GM12878 (cell line): ENCODE measurements around the gene CEACAM4. TPM values are rescaled to one million over a fixed set of nuclear protein-coding genes. Genes with fewer than 3 reads are reported as not detected.

Source experiments
- ATAC-seq: fragments of 200-7000 bp; cut with Tn5 transposase; 3 replicates; pipeline ENCODE4 v1.9.1; 2020; ENCODE audit warnings: mild to moderate bottlenecking, moderate library complexity
- BruUV-seq: library from RNA; stranded (reverse); fragments of 400-500 nt; replicated peaks from 2 replicates; lab custom pipeline; 2021; lab: Mats Ljungman, UMichigan
- CTCF ChIA-PET: fragments of 300-600 bp; sonication (Branson Sonifier 250); formaldehyde crosslinking; extraction: SDS; loops from one replicate; lab custom pipeline; 2021; ENCODE audit warnings: inconsistent platforms; lab: Yijun Ruan, JAX
- POLR2A ChIA-PET: fragments of 350-600 bp; formaldehyde crosslinking; extraction: SDS; loops from one replicate; lab custom pipeline; 2021; ENCODE audit warnings: inconsistent platforms; lab: Charles Lee
- RAD21 ChIA-PET: fragments of 300-600 bp; sonication (Branson Sonifier 250); formaldehyde crosslinking; loops from one replicate; lab custom pipeline; 2023; ENCODE audit warnings: antibody characterized with exemption; ENCODE audit not compliant: unreplicated experiment; lab: Charles Lee
- SMC1A ChIA-PET: fragments of 300-600 bp; sonication (Branson Sonifier 250); formaldehyde crosslinking; loops from one replicate; lab custom pipeline; 2023; ENCODE audit not compliant: unreplicated experiment, uncharacterized antibody; lab: Charles Lee
- DNase-seq: peaks from one replicate; pipeline ENCODE4 v3.0.0-alpha.2; 2011; ENCODE audit warnings: low read depth, low spot score
- FAIRE-seq: peaks from 3 replicates; lab custom pipeline; 2011; peaks lifted over from hg19 to GRCh38; lab: Jason Lieb, UNC
- H2AFZ ChIP-seq: 2 replicates; pipeline ENCODE4 v1.6.0; 2011; ENCODE audit warnings: low read depth, low read length, control low read depth; ENCODE audit not compliant: control insufficient read depth
- H3K27ac ChIP-seq: 2 replicates; pipeline ENCODE4 v1.5.1; 2011; ENCODE audit warnings: control low read depth; ENCODE audit not compliant: control insufficient read depth, insufficient read depth
- H3K27me3 ChIP-seq, 2 experiments: replicated peaks in 1 of 2; 2 replicates each; pipeline versions ENCODE4 v1.6.0 to v1.6.1; 2011; ENCODE audit warnings: low read length in 1 of 2; ENCODE audit not compliant: control insufficient read depth in 2 of 2, insufficient read depth in 2 of 2
- H3K36me3 ChIP-seq, 2 experiments: 2 replicates each; pipeline ENCODE4 v1.5.1; 2011; ENCODE audit warnings: low read length in 1 of 2; ENCODE audit not compliant: control insufficient read depth in 2 of 2, insufficient read depth in 2 of 2
- H3K4me1 ChIP-seq: 2 replicates; pipeline ENCODE4 v1.6.1; 2011; ENCODE audit warnings: mild to moderate bottlenecking, low read length, moderate library complexity, mixed read lengths; ENCODE audit not compliant: control insufficient read depth, insufficient read depth
- H3K4me2 ChIP-seq: 2 replicates; pipeline ENCODE4 v1.6.0; 2011; ENCODE audit warnings: control low read depth; ENCODE audit not compliant: control insufficient read depth, insufficient read depth
- H3K4me3 ChIP-seq: fragments of 200-600 bp; sonication (generic); 2 replicates; pipeline ENCODE4 v1.5.1; 2016
- H3K79me2 ChIP-seq: 2 replicates; pipeline ENCODE4 v1.6.0; 2011; ENCODE audit warnings: low read length; ENCODE audit not compliant: control insufficient read depth, insufficient read depth
- H3K9ac ChIP-seq: 2 replicates; pipeline ENCODE4 v1.8.0; 2011; ENCODE audit warnings: low read length, control low read depth, mixed read lengths; ENCODE audit not compliant: control insufficient read depth, insufficient read depth
- H3K9me3 ChIP-seq: replicated peaks from 3 replicates; pipeline ENCODE4 v1.5.1; 2011; ENCODE audit warnings: mild to moderate bottlenecking, low read length; ENCODE audit not compliant: control insufficient read depth, insufficient read depth
- H4K20me1 ChIP-seq: 2 replicates; pipeline ENCODE4 v1.6.0; 2011; ENCODE audit not compliant: control insufficient read depth, insufficient read depth
- BACH1 ChIP-seq: fragments of 450-650 bp; IDR thresholded peaks from 2 replicates; pipeline ENCODE4 v1.6.1; 2017; ENCODE audit warnings: mild to moderate bottlenecking, borderline replicate concordance
- BRCA1 ChIP-seq: IDR thresholded peaks from 2 replicates; pipeline ENCODE4 v1.6.1; 2011; ENCODE audit warnings: low read depth, low read length, improper control_type of control experiment
- FOXK2 ChIP-seq: fragments of 450-650 bp; IDR thresholded peaks from 2 replicates; pipeline ENCODE4 v1.6.1; 2017; ENCODE audit warnings: mild to moderate bottlenecking, moderate library complexity
- HCFC1 ChIP-seq: fragments of 150-350 bp; IDR thresholded peaks from 2 replicates; pipeline ENCODE4 v1.6.1; 2014; ENCODE audit warnings: low read length
- HDAC2 ChIP-seq: fragments of 200-600 bp; sonication (generic); IDR thresholded peaks from 2 replicates; pipeline ENCODE4 v1.6.1; 2017
- IKZF2 ChIP-seq, 2 experiments: fragments of 450-650 bp; IDR thresholded peaks; 2 replicates each; pipeline ENCODE4 v1.6.1; 2017; ENCODE audit warnings: mild to moderate bottlenecking in 2 of 2, moderate library complexity in 2 of 2
- NFYA ChIP-seq: IDR thresholded peaks from 2 replicates; pipeline ENCODE4 v1.6.1; 2011; ENCODE audit warnings: low read depth, mild to moderate bottlenecking, low read length, improper control_type of control experiment, borderline replicate concordance
- POLR2AphosphoS2 ChIP-seq: IDR thresholded peaks from 2 replicates; pipeline ENCODE4 v1.6.1; 2011; ENCODE audit warnings: low read depth, mild to moderate bottlenecking, low read length, improper control_type of control experiment, moderate library complexity
- POLR2AphosphoS5 ChIP-seq: IDR thresholded peaks from 2 replicates; pipeline ENCODE4 v1.6.1; 2011; ENCODE audit warnings: mild to moderate bottlenecking, low read length, inconsistent platforms
- RCOR1 ChIP-seq: conservative IDR thresholded peaks from 2 replicates; pipeline ENCODE4 v1.6.1; 2012; ENCODE audit warnings: low read depth, low read length, improper control_type of control experiment
- SMAD1 ChIP-seq: fragments of 450-650 bp; IDR thresholded peaks from 2 replicates; pipeline ENCODE4 v1.6.1; 2018; ENCODE audit warnings: mild to moderate bottlenecking, low read depth; ENCODE audit not compliant: partially characterized antibody
- SMC3 ChIP-seq: IDR thresholded peaks from 2 replicates; pipeline ENCODE4 v1.6.1; 2011; ENCODE audit warnings: low read length, improper control_type of control experiment, borderline replicate concordance
- STAT3 ChIP-seq: IDR thresholded peaks from 2 replicates; pipeline ENCODE4 v1.6.1; 2011; ENCODE audit warnings: low read depth, low read length, improper control_type of control experiment
- TBL1XR1 ChIP-seq: IDR thresholded peaks from 2 replicates; pipeline ENCODE4 v1.6.1; 2012; ENCODE audit warnings: low read depth, low read length, improper control_type of control experiment
- ZNF384 ChIP-seq: IDR thresholded peaks from 2 replicates; pipeline ENCODE4 v1.6.1; 2012; ENCODE audit warnings: low read depth, mild to moderate bottlenecking, low read length, improper control_type of control experiment, borderline replicate concordance
- ZSCAN29 ChIP-seq: fragments of 450-650 bp; IDR thresholded peaks from 2 replicates; pipeline ENCODE4 v1.6.1; 2017; ENCODE audit warnings: mild to moderate bottlenecking, moderate library complexity
- WGBS: methylation state at CpG from one replicate; pipeline ENCODE4 v1.1.6; 2016; ENCODE audit warnings: low lambda C conversion rate; ENCODE audit not compliant: insufficient replicate concordance, insufficient coverage; ENCODE audit errors: missing lambda C conversion rate; 5-methylcytosine and 5-hydroxymethylcytosine counted together
- in situ Hi-C: fragments of 300-500 bp; cut with MboI; formaldehyde crosslinking; loops from 9 replicates; pipeline ENCODE4 v1.14.3; 2018; ENCODE audit warnings: mixed read lengths
- intact Hi-C: fragments of 100-400 bp; cut with micrococcal nuclease; formaldehyde crosslinking; loops from one replicate; pipeline ENCODE4 v1.14.2; 2022; ENCODE audit not compliant: unreplicated experiment
- polyA plus RNA-seq, 11 experiments: library from polyadenylated mRNA; depleted of rRNA in 4 of 11; unstranded in 6 of 11; stranded (reverse) in 5 of 11; fragments of >200 nt; fragmentation: Nextera tagmentation in 4 of 11; fragmentation: Illumina TruSeq in 1 of 11; extraction: Ambion mirVana in 4 of 11; extraction: Trizol in 1 of 11; gene quantifications; 1 replicate in 1 of 11; 2 replicates in 10 of 11; pipeline versions ENCODE4 v1.2.1 to v1.2.3, GENCODE V29; 2011 to 2016; ENCODE audit warnings: inconsistent platforms in 2 of 11, missing spikeins in 2 of 11, low read depth in 1 of 11
- total RNA-seq, 4 experiments: library from RNA; depleted of rRNA in 3 of 4; stranded (reverse); fragments of >200 nt in 3 of 4; fragmentation: Illumina TruSeq in 1 of 4; extraction: Trizol in 1 of 4; gene quantifications; 2 replicates each; pipeline versions ENCODE4 v1.2.1 to v1.2.3, GENCODE V29; 2013 to 2021
- TF ChIP-seq, protein P1 (sequence below): IDR thresholded peaks from 2 replicates; pipeline ENCODE4 v1.6.1; 2012; ENCODE audit warnings: mild to moderate bottlenecking, low read depth, low read length
- TF ChIP-seq, protein P2 (sequence below): IDR thresholded peaks from 2 replicates; pipeline ENCODE4 v1.6.1; 2011; ENCODE audit warnings: low read depth, mild to moderate bottlenecking, low read length, moderate library complexity, borderline replicate concordance; ENCODE audit errors: extremely low read depth
- TF ChIP-seq, protein P3 (sequence below): IDR thresholded peaks from 2 replicates; pipeline ENCODE4 v1.6.1; 2011; ENCODE audit warnings: borderline replicate concordance, low read depth, mild to moderate bottlenecking, moderate library complexity, mixed read lengths, low read length; ENCODE audit not compliant: insufficient read depth; ENCODE audit errors: extremely low read length

Gene CEACAM4
- total and polyA plus RNA-seq, 10 of the 15 experiments (the other 5 are each of a cell fraction or from before 2014, with no cell fraction given) = not detected

DNA sequence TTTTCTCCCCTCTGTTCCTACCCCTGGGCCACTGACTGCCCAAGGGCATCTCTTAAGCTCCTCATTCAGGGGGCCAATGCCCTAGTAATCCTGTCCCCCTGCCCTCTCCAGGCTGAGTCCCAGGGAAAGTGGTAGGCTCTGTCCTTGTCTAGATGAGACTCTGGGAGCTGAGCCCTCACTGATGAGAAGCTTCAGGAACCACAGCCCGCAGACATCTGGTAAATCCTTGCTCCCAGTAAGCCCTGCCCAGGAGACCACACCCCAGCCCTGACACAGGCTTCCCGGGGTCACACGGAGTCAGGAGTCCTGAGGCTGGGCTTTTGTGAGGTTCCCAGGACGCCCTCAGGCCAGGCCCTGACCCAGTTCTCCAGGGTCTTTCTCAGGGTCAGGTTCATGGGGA lies 1.9 kb downstream of the CEACAM4 start (continued):
- TF ChIP-seq, protein P1, sequence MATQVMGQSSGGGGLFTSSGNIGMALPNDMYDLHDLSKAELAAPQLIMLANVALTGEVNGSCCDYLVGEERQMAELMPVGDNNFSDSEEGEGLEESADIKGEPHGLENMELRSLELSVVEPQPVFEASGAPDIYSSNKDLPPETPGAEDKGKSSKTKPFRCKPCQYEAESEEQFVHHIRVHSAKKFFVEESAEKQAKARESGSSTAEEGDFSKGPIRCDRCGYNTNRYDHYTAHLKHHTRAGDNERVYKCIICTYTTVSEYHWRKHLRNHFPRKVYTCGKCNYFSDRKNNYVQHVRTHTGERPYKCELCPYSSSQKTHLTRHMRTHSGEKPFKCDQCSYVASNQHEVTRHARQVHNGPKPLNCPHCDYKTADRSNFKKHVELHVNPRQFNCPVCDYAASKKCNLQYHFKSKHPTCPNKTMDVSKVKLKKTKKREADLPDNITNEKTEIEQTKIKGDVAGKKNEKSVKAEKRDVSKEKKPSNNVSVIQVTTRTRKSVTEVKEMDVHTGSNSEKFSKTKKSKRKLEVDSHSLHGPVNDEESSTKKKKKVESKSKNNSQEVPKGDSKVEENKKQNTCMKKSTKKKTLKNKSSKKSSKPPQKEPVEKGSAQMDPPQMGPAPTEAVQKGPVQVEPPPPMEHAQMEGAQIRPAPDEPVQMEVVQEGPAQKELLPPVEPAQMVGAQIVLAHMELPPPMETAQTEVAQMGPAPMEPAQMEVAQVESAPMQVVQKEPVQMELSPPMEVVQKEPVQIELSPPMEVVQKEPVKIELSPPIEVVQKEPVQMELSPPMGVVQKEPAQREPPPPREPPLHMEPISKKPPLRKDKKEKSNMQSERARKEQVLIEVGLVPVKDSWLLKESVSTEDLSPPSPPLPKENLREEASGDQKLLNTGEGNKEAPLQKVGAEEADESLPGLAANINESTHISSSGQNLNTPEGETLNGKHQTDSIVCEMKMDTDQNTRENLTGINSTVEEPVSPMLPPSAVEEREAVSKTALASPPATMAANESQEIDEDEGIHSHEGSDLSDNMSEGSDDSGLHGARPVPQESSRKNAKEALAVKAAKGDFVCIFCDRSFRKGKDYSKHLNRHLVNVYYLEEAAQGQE = no peak
- TF ChIP-seq HDAC2 (no peak), HCFC1 (no peak), BRCA1 (no peak), POLR2AphosphoS5 (no peak), IKZF2 (IDR thresholded peaks at IDR 0.05) (no peak), ZNF384 (no peak)

DNA sequence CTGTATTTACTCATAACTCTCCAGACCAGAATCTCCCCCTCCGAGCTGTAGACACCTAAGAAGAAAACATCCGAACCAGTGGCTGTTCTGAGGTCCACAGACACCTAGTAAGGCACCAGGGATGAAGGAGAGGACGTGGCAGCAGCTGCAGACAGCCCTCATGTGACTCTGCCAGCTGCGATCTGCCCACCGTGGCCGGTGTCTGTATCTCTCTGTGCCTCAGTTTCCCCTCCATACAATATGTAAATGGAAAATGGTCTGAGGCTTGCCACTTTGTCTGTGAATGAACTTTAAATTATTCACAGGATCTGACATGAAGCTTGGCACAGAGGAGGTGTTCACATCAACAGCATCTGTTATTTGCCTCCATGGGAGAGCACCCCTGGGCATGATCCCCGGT lies 2.4 kb downstream of the CEACAM4 start:
- Histone ChIP-seq H3K4me2 (no peak overlapping the region), H3K9me3 (no peaks in the 10 kb centered on the region), H3K36me3 (no peaks in the 10 kb centered on the region), H3K27ac (no peak overlapping the region), H3K9ac (no peak overlapping the region), H3K79me2 (no peaks in the 10 kb centered on the region), H4K20me1 (no peaks in the 10 kb centered on the region), H3K4me3 (no peak overlapping the region), H3K4me1 (no peaks in the 10 kb centered on the region), H2AFZ (no peak overlapping the region), H3K27me3 (no peaks in the 10 kb centered on the region; a peak in 3 of 4 replicates)
- ChIA-PET POLR2A (no interaction called here), CTCF (interaction anchor here (1.3 kb wide), 1 partner anchor 17 kb away, joined by 6 read pairs; no protein-coding TSS in a partner anchor), RAD21 (no interaction called here), SMC1A (no interaction called here)
- 9% methylated on average over 7 of the region's 7 CpGs for WGBS
- intact Hi-C loops (no loop called here), in situ Hi-C loops (no loop called here)
- no peak for DNase-seq
- no peak for FAIRE-seq
- TF ChIP-seq SMC3 = no peak
- TF ChIP-seq STAT3 = no peak
- TF ChIP-seq, protein P2, sequence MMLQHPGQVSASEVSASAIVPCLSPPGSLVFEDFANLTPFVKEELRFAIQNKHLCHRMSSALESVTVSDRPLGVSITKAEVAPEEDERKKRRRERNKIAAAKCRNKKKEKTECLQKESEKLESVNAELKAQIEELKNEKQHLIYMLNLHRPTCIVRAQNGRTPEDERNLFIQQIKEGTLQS = no peak
- TF ChIP-seq ZSCAN29 = no peak
- no peak for TF ChIP-seq BRCA1
- no peak for TF ChIP-seq SMAD1
- TF ChIP-seq, protein P3, sequence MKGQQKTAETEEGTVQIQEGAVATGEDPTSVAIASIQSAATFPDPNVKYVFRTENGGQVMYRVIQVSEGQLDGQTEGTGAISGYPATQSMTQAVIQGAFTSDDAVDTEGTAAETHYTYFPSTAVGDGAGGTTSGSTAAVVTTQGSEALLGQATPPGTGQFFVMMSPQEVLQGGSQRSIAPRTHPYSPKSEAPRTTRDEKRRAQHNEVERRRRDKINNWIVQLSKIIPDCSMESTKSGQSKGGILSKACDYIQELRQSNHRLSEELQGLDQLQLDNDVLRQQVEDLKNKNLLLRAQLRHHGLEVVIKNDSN = no peak
- TF ChIP-seq BACH1 = no peak
- no peak for TF ChIP-seq HDAC2
- TF ChIP-seq RCOR1 = no peak
- TF ChIP-seq FOXK2 = no peak
- no peak for TF ChIP-seq POLR2AphosphoS2
- TF ChIP-seq TBL1XR1 = no peak
- no peak for TF ChIP-seq NFYA
- ATAC-seq = no peak
- no TSS peak for BruUV-seq
